ENCODE measurements around the gene TM9SF4.
"Not testable (repeated sequence)": the region's sequence is repeated elsewhere in the genome, so short reads cannot be mapped to it uniquely, and the experiment has no call there.

TM9SF4 gene

GRCh38 chr20:32168184-32168910 lies 58.8 kb downstream of the TM9SF4 start:
- Histone ChIP-seq H3K9me3 (ENCODE audit: low read depth, low read length) (no peaks in the 10 kb centered on the region), H3K36me3 (ENCODE audit: insufficient read depth, low read length) (peaks cover 12% of the 10 kb centered on the region; the same call in 1 of the 2 replicates), H3K27ac (no peak overlapping the region), H3K4me3 (no peak overlapping the region), H3K9ac (ENCODE audit: insufficient read length) (no peak overlapping the region)
- peak; percentile 2 for DNase-seq (ENCODE audit: low read depth, low spot score)
- TF ChIP-seq FOXP2 (optimal IDR thresholded peaks at IDR 0.05; ENCODE audit: control extremely low read depth, extremely low read length, insufficient read depth) (no peak), EZH2 (IDR thresholded peaks at IDR 0.05) (no peak), POLR2AphosphoS5 (IDR thresholded peaks at IDR 0.05; ENCODE audit: borderline replicate concordance, low read depth, low read length) (no peak)

- DNase-seq (ENCODE audit: low read depth, low spot score); H3K9me3 ChIP-seq (ENCODE audit: low read depth, low read length); H3K9ac ChIP-seq (ENCODE audit: insufficient read length); H3K36me3 ChIP-seq (ENCODE audit: insufficient read depth, low read length); H3K4me3 ChIP-seq; H3K27ac ChIP-seq: not testable (repeated sequence)
Measured at GRCh38 chr20:32177696-32178095, 68.2 kb downstream of the TM9SF4 start.

- H3K36me3 ChIP-seq (ENCODE audit: insufficient read depth, low read length): no peaks in the 10 kb centered on the region
- no peak overlapping the region for H3K4me3 ChIP-seq
- H3K9ac ChIP-seq (ENCODE audit: insufficient read length): no peak overlapping the region
- H3K27ac ChIP-seq: no peak overlapping the region
- H3K9me3 ChIP-seq (ENCODE audit: low read depth, low read length): no peaks in the 10 kb centered on the region
- DNase-seq (ENCODE audit: low read depth, low spot score): no peak
- TF ChIP-seq EZH2 (IDR thresholded peaks at IDR 0.05): no peak
- no peak for TF ChIP-seq POLR2AphosphoS5 (IDR thresholded peaks at IDR 0.05; ENCODE audit: borderline replicate concordance, low read depth, low read length)
- TF ChIP-seq FOXP2 (optimal IDR thresholded peaks at IDR 0.05; ENCODE audit: control extremely low read depth, extremely low read length, insufficient read depth): no peak
Measured at GRCh38 chr20:32179515-32179914, 70.0 kb downstream of the TM9SF4 start.

- Histone ChIP-seq H3K36me3 (ENCODE audit: insufficient read depth, low read length) (no peaks in the 10 kb centered on the region), H3K27ac (no peak overlapping the region), H3K4me3 (no peak overlapping the region), H3K9me3 (ENCODE audit: low read depth, low read length) (no peaks in the 10 kb centered on the region), H3K9ac (ENCODE audit: insufficient read length) (no peak overlapping the region)
- no peak for TF ChIP-seq POLR2AphosphoS5 (IDR thresholded peaks at IDR 0.05; ENCODE audit: borderline replicate concordance, low read depth, low read length)
- TF ChIP-seq FOXP2 (optimal IDR thresholded peaks at IDR 0.05; ENCODE audit: control extremely low read depth, extremely low read length, insufficient read depth): no peak
- no peak for TF ChIP-seq EZH2 (IDR thresholded peaks at IDR 0.05)
- no peak for DNase-seq (ENCODE audit: low read depth, low spot score)
Measured at GRCh38 chr20:32179934-32180333, 70.4 kb downstream of the TM9SF4 start.

GRCh38 chr20:32181606-32182005 lies 72.1 kb downstream of the TM9SF4 start:
- Histone ChIP-seq H3K36me3 (ENCODE audit: insufficient read depth, low read length) (no peaks in the 10 kb centered on the region), H3K27ac (no peak overlapping the region), H3K9me3 (ENCODE audit: low read depth, low read length) (no peaks in the 10 kb centered on the region), H3K4me3 (no peak overlapping the region), H3K9ac (ENCODE audit: insufficient read length) (no peak overlapping the region)
- no peak for TF ChIP-seq FOXP2 (optimal IDR thresholded peaks at IDR 0.05; ENCODE audit: control extremely low read depth, extremely low read length, insufficient read depth)
- DNase-seq (ENCODE audit: low read depth, low spot score): no peak

GRCh38 chr20:32183947-32184635 lies 74.6 kb downstream of the TM9SF4 start:
- no peak overlapping the region for H3K4me3 ChIP-seq

GRCh38 chr20:32184961-32185603 lies 75.6 kb downstream of the TM9SF4 start:
- Histone ChIP-seq H3K4me3 (no peak overlapping the region), H3K27ac (no peak overlapping the region), H3K36me3 (ENCODE audit: insufficient read depth, low read length) (no peaks in the 10 kb centered on the region), H3K9me3 (ENCODE audit: low read depth, low read length) (no peaks in the 10 kb centered on the region), H3K9ac (ENCODE audit: insufficient read length) (no peak overlapping the region)
- no peak for DNase-seq (ENCODE audit: low read depth, low spot score)
- TF ChIP-seq POLR2AphosphoS5 (IDR thresholded peaks at IDR 0.05; ENCODE audit: borderline replicate concordance, low read depth, low read length) (no peak), FOXP2 (optimal IDR thresholded peaks at IDR 0.05; ENCODE audit: control extremely low read depth, extremely low read length, insufficient read depth) (no peak), EZH2 (IDR thresholded peaks at IDR 0.05) (no peak)

More at GRCh38 chr20:32183947-32184635, 74.6 kb downstream of the TM9SF4 start:
- TF ChIP-seq EZH2 (IDR thresholded peaks at IDR 0.05): no peak
- no peak for TF ChIP-seq POLR2AphosphoS5 (IDR thresholded peaks at IDR 0.05; ENCODE audit: borderline replicate concordance, low read depth, low read length)
- TF ChIP-seq FOXP2 (optimal IDR thresholded peaks at IDR 0.05; ENCODE audit: control extremely low read depth, extremely low read length, insufficient read depth): no peak
- no peak for DNase-seq (ENCODE audit: low read depth, low spot score)
- Histone ChIP-seq H3K27ac (no peak overlapping the region), H3K9ac (ENCODE audit: insufficient read length) (no peak overlapping the region), H3K36me3 (ENCODE audit: insufficient read depth, low read length) (no peaks in the 10 kb centered on the region), H3K9me3 (ENCODE audit: low read depth, low read length) (no peaks in the 10 kb centered on the region)

GRCh38 chr20:32186506-32186905 lies 77.0 kb downstream of the TM9SF4 start:
- TF ChIP-seq POLR2AphosphoS5 (IDR thresholded peaks at IDR 0.05; ENCODE audit: borderline replicate concordance, low read depth, low read length) (no peak), FOXP2 (optimal IDR thresholded peaks at IDR 0.05; ENCODE audit: control extremely low read depth, extremely low read length, insufficient read depth) (no peak), EZH2 (IDR thresholded peaks at IDR 0.05) (no peak)
- Histone ChIP-seq H3K9me3 (ENCODE audit: low read depth, low read length) (no peaks in the 10 kb centered on the region), H3K36me3 (ENCODE audit: insufficient read depth, low read length) (no peaks in the 10 kb centered on the region), H3K27ac (no peak overlapping the region), H3K4me3 (no peak overlapping the region), H3K9ac (ENCODE audit: insufficient read length) (no peak overlapping the region)
- DNase-seq (ENCODE audit: low read depth, low spot score): no peak
